GM21529 (cell line): ENCODE results near the gene TENT5C.

ENCODE experiments used
- ATAC-seq: cut with Tn5 transposase; IDR thresholded peaks from one replicate; pipeline ENCODE4 v1.9.1; 2021; ENCODE audit not compliant: unreplicated experiment

The TENT5C gene

GRCh38 chr1:117612517-117613248 lies 6.8 kb downstream of the TENT5C start:
- ATAC-seq = no peak

GRCh38 chr1:117613249-117613968 lies 7.6 kb downstream of the TENT5C start:
- ATAC-seq = no peak

GRCh38 chr1:117613969-117614729 lies 8.3 kb downstream of the TENT5C start:
- no peak for ATAC-seq

GRCh38 chr1:117615474-117615873 lies 9.6 kb downstream of the TENT5C start:
- ATAC-seq = no peak

GRCh38 chr1:117616356-117616755 lies 10.5 kb downstream of the TENT5C start:
- ATAC-seq = no peak

GRCh38 chr1:117616967-117617366 lies 11.1 kb downstream of the TENT5C start:
- ATAC-seq = no peak

GRCh38 chr1:117618450-117619122 lies 12.7 kb downstream of the TENT5C start:
- ATAC-seq = no peak

- no peak for ATAC-seq
Observed at GRCh38 chr1:117620440-117620839, 14.6 kb downstream of the TENT5C start.

GRCh38 chr1:117621316-117621715 lies 15.5 kb downstream of the TENT5C start:
- no peak for ATAC-seq

GRCh38 chr1:117622726-117623125 lies 16.9 kb downstream of the TENT5C start:
- ATAC-seq = no peak

GRCh38 chr1:117623141-117623540 lies 17.3 kb downstream of the TENT5C start:
- no peak for ATAC-seq

- no peak for ATAC-seq
Observed at GRCh38 chr1:117623698-117624097, 17.9 kb downstream of the TENT5C start.

GRCh38 chr1:117627546-117628130 lies 21.8 kb downstream of the TENT5C start:
- no peak for ATAC-seq

- no peak for ATAC-seq
Observed at GRCh38 chr1:117628343-117628742, 22.5 kb downstream of the TENT5C start.

GRCh38 chr1:117629625-117630422 lies 24.0 kb downstream of the TENT5C start:
- no peak for ATAC-seq

GRCh38 chr1:117630423-117630998 lies 24.7 kb downstream of the TENT5C start:
- ATAC-seq = no peak

- no peak for ATAC-seq
Observed at GRCh38 chr1:117631359-117632160, 25.7 kb downstream of the TENT5C start.

- peak; percentile 72 for ATAC-seq
Observed at GRCh38 chr1:117632269-117633067, 26.6 kb downstream of the TENT5C start.
